H9 (cell line): ENCODE measurements around the gene KANK2. TPM values are rescaled to one million over a fixed set of nuclear protein-coding genes. Genes with fewer than 3 reads are reported as not detected.

Experiments
- DNase-seq: peaks from one replicate; pipeline ENCODE4 v3.0.0-alpha.2; 2017
- H2AFZ ChIP-seq: one replicate; pipeline ENCODE4 v1.6.1; 2013; ENCODE audit warnings: mild to moderate bottlenecking, low read length, control low read depth, moderate library complexity
- H2AK5ac ChIP-seq: 2 replicates; pipeline ENCODE4 v1.6.1; 2013; ENCODE audit warnings: low read length, control low read depth, mixed read lengths; ENCODE audit not compliant: insufficient read length
- H2BK120ac ChIP-seq: one replicate; pipeline ENCODE4 v1.6.1; 2013; ENCODE audit warnings: low read depth, mild to moderate bottlenecking, low read length, control low read depth, inconsistent platforms; ENCODE audit not compliant: poor library complexity, severe bottlenecking
- H2BK12ac ChIP-seq: 2 replicates; pipeline ENCODE4 v1.6.1; 2013; ENCODE audit warnings: low read length, control low read depth, mixed read lengths, low read depth; ENCODE audit not compliant: insufficient read length
- H2BK15ac ChIP-seq: 2 replicates; pipeline ENCODE4 v1.6.1; 2013; ENCODE audit warnings: low read depth, low read length, control low read depth
- H2BK20ac ChIP-seq: one replicate; pipeline ENCODE4 v1.6.1; 2013; ENCODE audit warnings: low read depth, mild to moderate bottlenecking, low read length, control low read depth, inconsistent platforms; ENCODE audit not compliant: poor library complexity, severe bottlenecking
- H2BK5ac ChIP-seq: 2 replicates; pipeline ENCODE4 v1.6.1; 2013; ENCODE audit warnings: low read length, control low read depth, mixed read lengths; ENCODE audit not compliant: insufficient read length
- H3K14ac ChIP-seq: 2 replicates; pipeline ENCODE4 v1.6.1; 2013; ENCODE audit warnings: low read length, control low read depth; ENCODE audit not compliant: insufficient read depth
- H3K18ac ChIP-seq: 2 replicates; pipeline ENCODE4 v1.6.1; 2013; ENCODE audit warnings: low read depth, mild to moderate bottlenecking, mixed read lengths, low read length, control low read depth; ENCODE audit not compliant: insufficient read length
- H3K23ac ChIP-seq: 2 replicates; pipeline ENCODE4 v1.6.1; 2013; ENCODE audit warnings: low read length, control low read depth, mixed read lengths, low read depth; ENCODE audit not compliant: insufficient read length
- H3K23me2 ChIP-seq: 2 replicates; pipeline ENCODE4 v1.6.1; 2013; ENCODE audit warnings: low read depth, mild to moderate bottlenecking, mixed read lengths, low read length, control low read depth; ENCODE audit not compliant: insufficient read length, poor library complexity, severe bottlenecking
- H3K27ac ChIP-seq: 2 replicates; pipeline ENCODE4 v1.5.1; 2013; ENCODE audit warnings: low read length, control low read depth, mixed read lengths, low read depth; ENCODE audit not compliant: insufficient read length
- H3K27me3 ChIP-seq: 2 replicates; pipeline ENCODE4 v1.6.1; 2013; ENCODE audit warnings: low read length, control low read depth, inconsistent platforms; ENCODE audit not compliant: insufficient read depth
- H3K4ac ChIP-seq: 2 replicates; pipeline ENCODE4 v1.6.1; 2013; ENCODE audit warnings: low read depth, mild to moderate bottlenecking, control low read depth, inconsistent platforms, low read length, moderate library complexity
- H3K4me1 ChIP-seq: 2 replicates; pipeline ENCODE4 v1.6.1; 2013; ENCODE audit warnings: low read length, control low read depth, inconsistent platforms; ENCODE audit not compliant: insufficient read depth
- H3K4me2 ChIP-seq: 2 replicates; pipeline ENCODE4 v1.6.1; 2013; ENCODE audit warnings: low read length, control low read depth, mixed read lengths; ENCODE audit not compliant: insufficient read length, insufficient read depth
- H3K56ac ChIP-seq: 2 replicates; pipeline ENCODE4 v1.6.1; 2013; ENCODE audit warnings: low read depth, mild to moderate bottlenecking, mixed read lengths, low read length, control low read depth; ENCODE audit not compliant: insufficient read length
- H3K79me1 ChIP-seq: 2 replicates; pipeline ENCODE4 v1.6.1; 2013; ENCODE audit warnings: low read depth, mild to moderate bottlenecking, moderate library complexity, low read length, control low read depth, inconsistent platforms; ENCODE audit not compliant: insufficient read depth, poor library complexity, severe bottlenecking
- H3K79me2 ChIP-seq: 2 replicates; pipeline ENCODE4 v1.6.1; 2013; ENCODE audit warnings: low read length, control low read depth, inconsistent platforms; ENCODE audit not compliant: insufficient read depth
- H3K9ac ChIP-seq: 2 replicates; pipeline ENCODE4 v1.6.1; 2013; ENCODE audit warnings: low read length, control low read depth, mixed read lengths; ENCODE audit not compliant: insufficient read length; ENCODE audit errors: extremely low read depth
- H3K9me3 ChIP-seq: one replicate; pipeline ENCODE4 v1.6.1; 2013; ENCODE audit warnings: low read depth, low read length, inconsistent platforms; ENCODE audit not compliant: control insufficient read depth
- H3T11ph ChIP-seq: one replicate; pipeline ENCODE4 v1.6.1; 2013; ENCODE audit warnings: mild to moderate bottlenecking, low read length, control low read depth, inconsistent platforms
- H4K20me1 ChIP-seq: one replicate; pipeline ENCODE4 v1.6.1; 2013; ENCODE audit not compliant: control insufficient read depth, insufficient read length, insufficient read depth
- H4K5ac ChIP-seq: 2 replicates; pipeline ENCODE4 v1.6.1; 2013; ENCODE audit warnings: low read depth, mild to moderate bottlenecking, mixed read lengths, low read length, control low read depth; ENCODE audit not compliant: insufficient read length
- H4K8ac ChIP-seq: replicated peaks from 2 replicates; pipeline ENCODE4 v1.6.1; 2013; ENCODE audit warnings: low read length, control low read depth, mixed read lengths, low read depth; ENCODE audit not compliant: insufficient read length
- H4K91ac ChIP-seq: 2 replicates; pipeline ENCODE4 v1.6.1; 2013; ENCODE audit warnings: low read depth, mild to moderate bottlenecking, moderate library complexity, mixed read lengths, low read length, control low read depth; ENCODE audit not compliant: insufficient read length
- H3K27ac Mint-ChIP-seq, 3 experiments: 2 replicates in 2 of 3; 3 replicates in 1 of 3; pipeline ENCODE4 v1.8.0; 2020 to 2021; ENCODE audit warnings: mixed read lengths in 3 of 3, mild to moderate bottlenecking in 1 of 3, moderate library complexity in 1 of 3
- H3K27me3 Mint-ChIP-seq: 2 replicates; pipeline ENCODE4 v1.8.0; 2021; ENCODE audit warnings: low read depth, mild to moderate bottlenecking, moderate library complexity, mixed read lengths
- H3K36me3 Mint-ChIP-seq, 3 experiments: 2 replicates in 2 of 3; 3 replicates in 1 of 3; pipeline ENCODE4 v1.8.0; 2020 to 2021; ENCODE audit warnings: low read depth in 3 of 3, mixed read lengths in 3 of 3; ENCODE audit not compliant: insufficient read depth in 1 of 3
- H3K4me1 Mint-ChIP-seq, 2 experiments: 2 replicates each; pipeline ENCODE4 v1.8.0; 2020; ENCODE audit warnings: mixed read lengths in 2 of 2
- H3K4me3 Mint-ChIP-seq, 2 experiments: 2 replicates in 1 of 2; 3 replicates in 1 of 2; pipeline ENCODE4 v1.8.0; 2020 to 2021; ENCODE audit warnings: mild to moderate bottlenecking in 2 of 2, mixed read lengths in 2 of 2, moderate library complexity in 1 of 2
- H3K9me3 Mint-ChIP-seq, 2 experiments: 2 replicates in 1 of 2; 3 replicates in 1 of 2; pipeline ENCODE4 v1.8.0; 2020; ENCODE audit warnings: mild to moderate bottlenecking in 2 of 2, mixed read lengths in 2 of 2, moderate library complexity in 1 of 2
- WGBS: extraction: QIAGEN DNeasy Blood & Tissue Kit; methylation state at CpG from one replicate; pipeline ENCODE4 v1.1.7; 2013; ENCODE audit warnings: missing lambda C conversion rate, low lambda C conversion rate, mixed read lengths; ENCODE audit not compliant: insufficient read length; ENCODE audit errors: extremely low coverage; 5-methylcytosine and 5-hydroxymethylcytosine counted together
- total RNA-seq: library from RNA; stranded (reverse); gene quantifications from 2 replicates; pipeline ENCODE4 v1.2.1, GENCODE V29; 2021
- TF ChIP-seq, protein P1 (sequence below): fragments of 200-600 bp; sonication (generic); conservative IDR thresholded peaks from 3 replicates; pipeline ENCODE4 v1.8.0; 2021; ENCODE audit warnings: antibody characterized with exemption, mild to moderate bottlenecking

The KANK2 gene
- total RNA-seq, 1 experiment from 2014 or later = 42.0 TPM

DNA sequence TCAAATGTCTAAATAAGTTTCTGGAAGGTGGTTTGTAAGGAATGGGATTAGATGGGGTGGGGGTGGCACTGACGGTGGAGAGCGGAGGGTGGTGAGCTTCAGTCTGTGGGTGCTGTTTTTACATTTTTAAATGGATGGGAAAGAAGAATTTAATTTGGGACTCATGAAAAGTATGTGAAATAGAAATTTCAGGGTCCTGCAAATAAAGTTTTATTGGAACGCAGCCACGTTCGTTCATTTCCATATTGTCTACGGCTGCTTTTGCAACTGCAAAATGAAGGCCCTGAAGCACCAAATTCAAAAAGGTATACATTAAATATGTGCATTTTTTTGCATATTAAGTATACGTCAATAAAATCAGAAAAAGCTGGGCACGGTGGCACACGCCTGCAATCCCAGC, 9.9 kb downstream of the KANK2 start:
- H3K18ac ChIP-seq = no peak overlapping the region

More for the DNA sequence above, 9.9 kb downstream of the KANK2 start:
- H3K14ac ChIP-seq = no peak overlapping the region
- Mint-ChIP-seq H3K4me1 (0 out of 4 replicates have a peak, but pooled peaks cover 0 to 3% of the 10 kb centered on the region in 2 experiments), H3K9me3 (no peaks in the 10 kb centered on the region), H3K4me3 (no peak overlapping the region), H3K27me3 (no peaks in the 10 kb centered on the region; the same call in 1 of the 2 replicates), H3K27ac (peak overlapping the region in 1 of 3 experiments; percentile 2; a peak in 1 of 7 replicates), H3K36me3 (peaks cover 16 to 48% (median 39%) of the 10 kb centered on the region in 3 experiments)
- H4K20me1 ChIP-seq = no peaks in the 10 kb centered on the region
- H4K8ac ChIP-seq = no peak overlapping the region
- H3K4me1 ChIP-seq = no peaks in the 10 kb centered on the region
- H3K56ac ChIP-seq = no peak overlapping the region
- no peak overlapping the region for H2AFZ ChIP-seq
- no peak overlapping the region for H2BK15ac ChIP-seq
- TF ChIP-seq, protein P1, sequence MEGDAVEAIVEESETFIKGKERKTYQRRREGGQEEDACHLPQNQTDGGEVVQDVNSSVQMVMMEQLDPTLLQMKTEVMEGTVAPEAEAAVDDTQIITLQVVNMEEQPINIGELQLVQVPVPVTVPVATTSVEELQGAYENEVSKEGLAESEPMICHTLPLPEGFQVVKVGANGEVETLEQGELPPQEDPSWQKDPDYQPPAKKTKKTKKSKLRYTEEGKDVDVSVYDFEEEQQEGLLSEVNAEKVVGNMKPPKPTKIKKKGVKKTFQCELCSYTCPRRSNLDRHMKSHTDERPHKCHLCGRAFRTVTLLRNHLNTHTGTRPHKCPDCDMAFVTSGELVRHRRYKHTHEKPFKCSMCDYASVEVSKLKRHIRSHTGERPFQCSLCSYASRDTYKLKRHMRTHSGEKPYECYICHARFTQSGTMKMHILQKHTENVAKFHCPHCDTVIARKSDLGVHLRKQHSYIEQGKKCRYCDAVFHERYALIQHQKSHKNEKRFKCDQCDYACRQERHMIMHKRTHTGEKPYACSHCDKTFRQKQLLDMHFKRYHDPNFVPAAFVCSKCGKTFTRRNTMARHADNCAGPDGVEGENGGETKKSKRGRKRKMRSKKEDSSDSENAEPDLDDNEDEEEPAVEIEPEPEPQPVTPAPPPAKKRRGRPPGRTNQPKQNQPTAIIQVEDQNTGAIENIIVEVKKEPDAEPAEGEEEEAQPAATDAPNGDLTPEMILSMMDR = no peak
- H2BK20ac ChIP-seq = no peak overlapping the region
- H3K79me1 ChIP-seq = no peaks in the 10 kb centered on the region
- H3T11ph ChIP-seq = no peak overlapping the region
- H3K27ac ChIP-seq = no peak overlapping the region
- no peak overlapping the region for H4K5ac ChIP-seq
- H3K4ac ChIP-seq = no peak overlapping the region
- 100% methylated on average over 1 of the region's 9 CpGs for WGBS
- DNase-seq = no peak
- H3K4me2 ChIP-seq = no peak overlapping the region
- no peaks in the 10 kb centered on the region for H3K23me2 ChIP-seq
- no peaks in the 10 kb centered on the region for H3K9me3 ChIP-seq
- H3K9ac ChIP-seq = no peak overlapping the region
- no peaks in the 10 kb centered on the region for H3K27me3 ChIP-seq
- H3K79me2 ChIP-seq = no peaks in the 10 kb centered on the region
- no peak overlapping the region for H2BK5ac ChIP-seq
- H2BK12ac ChIP-seq = no peak overlapping the region
- no peak overlapping the region for H3K23ac ChIP-seq
- no peak overlapping the region for H4K91ac ChIP-seq
- no peak overlapping the region for H2BK120ac ChIP-seq
- no peak overlapping the region for H2AK5ac ChIP-seq
